Smooth muscle cell (in vitro differentiated cells): ENCODE measurements around the gene AGBL4. TPM values are rescaled to one million over a fixed set of nuclear protein-coding genes. Genes with fewer than 3 reads are reported as not detected.

ENCODE experiments used
- DNase-seq: peaks from one replicate; lab custom pipeline; 2025; ENCODE audit not compliant: unreplicated experiment; lab: John Stamatoyannopoulos, UW
- H2AFZ ChIP-seq: fragments of 200-600 bp; sonication (generic); 2 replicates; pipeline ENCODE4 v1.6.0; 2016; ENCODE audit warnings: antibody characterized with exemption, low read depth, mild to moderate bottlenecking
- H3F3A ChIP-seq: fragments of 200-600 bp; sonication (generic); 2 replicates; pipeline ENCODE4 v1.6.0; 2017; ENCODE audit warnings: antibody characterized with exemption, low read depth
- H3K27ac ChIP-seq: fragments of 200-600 bp; sonication (generic); 2 replicates; pipeline ENCODE4 v1.5.1; 2016; ENCODE audit warnings: low read depth, mild to moderate bottlenecking
- H3K27me3 ChIP-seq: fragments of 200-600 bp; sonication (generic); 2 replicates; pipeline ENCODE4 v1.6.1; 2016; ENCODE audit warnings: low read depth, mild to moderate bottlenecking
- H3K36me3 ChIP-seq: fragments of 200-600 bp; sonication (generic); 2 replicates; pipeline ENCODE4 v1.5.1; 2016; ENCODE audit warnings: low read depth
- H3K4me1 ChIP-seq: fragments of 200-600 bp; sonication (generic); 2 replicates; pipeline ENCODE4 v1.5.1; 2016; ENCODE audit warnings: low read depth
- H3K4me2 ChIP-seq: fragments of 200-600 bp; sonication (generic); 2 replicates; pipeline ENCODE4 v1.6.0; 2016; ENCODE audit warnings: mild to moderate bottlenecking
- H3K4me3 ChIP-seq: fragments of 200-600 bp; sonication (generic); 2 replicates; pipeline ENCODE4 v1.5.1; 2016; ENCODE audit warnings: mild to moderate bottlenecking
- H3K79me2 ChIP-seq: fragments of 200-600 bp; sonication (generic); 2 replicates; pipeline ENCODE4 v1.6.0; 2016; ENCODE audit warnings: low read depth, mild to moderate bottlenecking
- H3K9ac ChIP-seq: fragments of 200-600 bp; sonication (generic); 2 replicates; pipeline ENCODE4 v1.6.0; 2016; ENCODE audit warnings: low read depth
- H3K9me3 ChIP-seq: fragments of 200-600 bp; sonication (generic); replicated peaks from 2 replicates; pipeline ENCODE4 v1.5.1; 2016; ENCODE audit warnings: low read depth
- H4K20me1 ChIP-seq: fragments of 200-600 bp; sonication (generic); 2 replicates; pipeline ENCODE4 v1.6.0; 2016; ENCODE audit warnings: low read depth
- WGBS: methylation state at CpG from one replicate; pipeline ENCODE4 v1.1.7; 2016; ENCODE audit warnings: low lambda C conversion rate; 5-methylcytosine and 5-hydroxymethylcytosine counted together
- polyA plus RNA-seq: library from polyadenylated mRNA; unstranded; fragments of >200 nt; fragmentation: Nextera tagmentation; extraction: Ambion mirVana; gene quantifications from 2 replicates; pipeline ENCODE4 v1.2.1, GENCODE V29; 2016
- total RNA-seq: library from RNA; depleted of rRNA; stranded (reverse); fragments of >200 nt; gene quantifications from 2 replicates; pipeline ENCODE4 v1.2.3, GENCODE V29; 2014
- TF ChIP-seq, protein P1 (sequence below): fragments of 200-600 bp; sonication (generic); IDR thresholded peaks from 2 replicates; pipeline ENCODE4 v1.5.1; 2017; ENCODE audit warnings: borderline replicate concordance, mild to moderate bottlenecking, antibody characterized with exemption; ENCODE audit not compliant: insufficient read depth, poor library complexity, severe bottlenecking

AGBL4 gene
- total and polyA plus RNA-seq, 2 experiments from 2014 or later, result 0.29 TPM; not detected in 1

DNA sequence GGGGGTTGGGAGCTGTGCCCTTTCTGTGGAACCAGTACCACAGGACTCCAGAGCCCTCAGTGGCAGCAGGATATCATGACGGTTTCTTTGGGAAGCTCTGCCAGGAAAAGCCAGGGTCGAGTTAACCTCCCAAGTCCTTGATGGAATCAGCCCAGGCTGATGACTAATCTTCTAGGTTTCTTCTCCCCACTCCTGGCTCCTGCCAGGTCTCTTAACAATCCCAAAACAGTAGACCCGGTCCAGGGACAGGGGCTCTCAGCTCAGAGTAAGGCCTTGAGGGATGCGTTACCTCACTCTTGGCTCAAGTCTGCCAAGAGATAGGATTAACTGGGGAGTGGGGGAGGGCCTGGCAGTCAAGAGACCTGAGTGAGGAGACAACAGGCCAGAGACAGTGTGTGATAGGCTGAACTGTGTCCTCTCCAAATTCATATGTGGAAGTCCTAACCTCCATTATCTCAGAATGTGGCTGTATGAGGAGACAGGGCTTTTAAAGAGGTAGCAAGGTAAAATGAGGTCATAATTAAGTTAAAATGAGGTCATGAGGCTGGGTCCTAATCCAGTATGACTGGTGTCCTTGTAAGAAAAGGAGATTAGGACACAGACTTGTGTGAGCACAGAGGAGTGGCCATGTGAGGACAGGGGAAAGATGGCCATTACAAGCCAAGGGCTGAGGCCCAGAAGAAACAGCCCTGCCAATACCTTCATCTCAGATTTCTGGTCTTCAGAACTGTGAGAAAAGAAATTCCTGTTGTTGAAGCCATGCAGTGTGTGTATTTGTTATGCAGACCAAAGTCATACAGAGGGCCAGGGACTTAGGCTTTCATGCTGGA lies 1342.1 kb downstream of the AGBL4 start:
- H3K36me3 ChIP-seq, result no peaks in the 10 kb centered on the region
- no peaks in the 10 kb centered on the region for H3K4me1 ChIP-seq
- no peak overlapping the region for H3K9ac ChIP-seq
- DNase-seq, result no peak
- TF ChIP-seq, protein P1, sequence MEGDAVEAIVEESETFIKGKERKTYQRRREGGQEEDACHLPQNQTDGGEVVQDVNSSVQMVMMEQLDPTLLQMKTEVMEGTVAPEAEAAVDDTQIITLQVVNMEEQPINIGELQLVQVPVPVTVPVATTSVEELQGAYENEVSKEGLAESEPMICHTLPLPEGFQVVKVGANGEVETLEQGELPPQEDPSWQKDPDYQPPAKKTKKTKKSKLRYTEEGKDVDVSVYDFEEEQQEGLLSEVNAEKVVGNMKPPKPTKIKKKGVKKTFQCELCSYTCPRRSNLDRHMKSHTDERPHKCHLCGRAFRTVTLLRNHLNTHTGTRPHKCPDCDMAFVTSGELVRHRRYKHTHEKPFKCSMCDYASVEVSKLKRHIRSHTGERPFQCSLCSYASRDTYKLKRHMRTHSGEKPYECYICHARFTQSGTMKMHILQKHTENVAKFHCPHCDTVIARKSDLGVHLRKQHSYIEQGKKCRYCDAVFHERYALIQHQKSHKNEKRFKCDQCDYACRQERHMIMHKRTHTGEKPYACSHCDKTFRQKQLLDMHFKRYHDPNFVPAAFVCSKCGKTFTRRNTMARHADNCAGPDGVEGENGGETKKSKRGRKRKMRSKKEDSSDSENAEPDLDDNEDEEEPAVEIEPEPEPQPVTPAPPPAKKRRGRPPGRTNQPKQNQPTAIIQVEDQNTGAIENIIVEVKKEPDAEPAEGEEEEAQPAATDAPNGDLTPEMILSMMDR, result no peak
- H3K9me3 ChIP-seq, result no peaks in the 10 kb centered on the region
- no peaks in the 10 kb centered on the region for H3K79me2 ChIP-seq
- no peak overlapping the region for H3K27ac ChIP-seq
- no peaks in the 10 kb centered on the region for H4K20me1 ChIP-seq
- H3K27me3 ChIP-seq, result peaks cover 3% of the 10 kb centered on the region
- H2AFZ ChIP-seq, result no peak overlapping the region
- H3K4me2 ChIP-seq, result no peak overlapping the region
- H3F3A ChIP-seq, result no peaks in the 10 kb centered on the region
- H3K4me3 ChIP-seq, result no peak overlapping the region
- WGBS, result 70% methylated on average over 4 of the region's 4 CpGs

DNA sequence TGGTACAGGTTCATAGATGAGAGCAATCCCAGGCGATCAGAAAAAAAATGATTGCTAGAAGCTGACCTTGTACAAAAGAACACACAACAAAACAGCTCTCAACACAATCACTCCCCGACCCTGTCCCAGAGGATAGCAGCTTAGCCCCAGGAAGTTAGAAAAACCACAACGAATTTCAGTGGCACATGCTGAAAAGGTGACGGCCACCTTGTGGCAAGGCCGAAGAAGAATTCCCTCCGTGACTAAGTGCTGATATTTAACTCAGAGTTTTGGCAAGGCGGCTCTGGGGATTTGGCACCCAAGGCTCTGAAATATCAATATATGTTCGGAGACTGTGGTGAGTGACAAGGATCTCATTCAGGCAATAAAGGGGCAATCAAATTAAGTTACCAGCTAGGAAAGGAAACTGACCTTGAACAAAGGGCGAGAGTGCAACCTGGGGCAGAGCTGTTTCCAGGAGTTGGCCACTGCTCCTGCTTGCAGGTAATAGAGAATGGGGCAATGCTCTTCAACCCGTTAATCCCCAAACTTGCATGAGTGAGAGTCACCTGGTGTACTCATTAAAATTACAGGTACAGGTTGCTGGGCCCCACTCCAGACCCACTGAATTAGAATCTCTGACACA lies 1343.2 kb downstream of the AGBL4 start:
- no peak for DNase-seq
- Histone ChIP-seq H3F3A (no peaks in the 10 kb centered on the region), H4K20me1 (no peaks in the 10 kb centered on the region), H3K9me3 (no peaks in the 10 kb centered on the region), H3K9ac (no peak overlapping the region), H2AFZ (no peak overlapping the region), H3K4me1 (no peaks in the 10 kb centered on the region), H3K79me2 (no peaks in the 10 kb centered on the region), H3K4me3 (no peak overlapping the region), H3K27ac (no peak overlapping the region), H3K36me3 (no peaks in the 10 kb centered on the region), H3K4me2 (no peak overlapping the region), H3K27me3 (peaks cover 3% of the 10 kb centered on the region)
- TF ChIP-seq, protein P1, result no peak
- WGBS, result 69% methylated on average over 10 of the region's 10 CpGs

DNA sequence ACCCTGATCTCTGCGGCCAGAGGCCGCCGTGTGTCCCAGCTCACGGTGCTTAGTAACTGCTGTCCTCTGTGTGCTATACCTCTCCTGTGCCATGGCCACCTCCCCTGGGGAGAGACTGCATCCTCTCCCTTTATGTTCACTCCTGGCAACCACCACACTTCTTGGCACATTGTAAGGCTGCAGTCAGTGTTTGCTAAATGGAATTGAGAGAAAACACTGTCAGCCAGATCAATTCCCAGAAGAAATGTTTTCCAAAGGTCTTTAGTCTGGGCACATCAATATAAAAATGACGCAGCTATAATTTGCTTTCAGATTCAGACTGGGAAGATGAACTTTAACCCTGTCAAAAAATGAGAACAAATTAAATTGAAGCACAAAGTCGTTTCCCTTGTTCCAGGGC lies 1343.9 kb downstream of the AGBL4 start:
- DNase-seq, result no peak
- H3K4me3 ChIP-seq, result no peak overlapping the region
- no peaks in the 10 kb centered on the region for H3K9me3 ChIP-seq
- H4K20me1 ChIP-seq, result no peaks in the 10 kb centered on the region
- no peak overlapping the region for H3K9ac ChIP-seq
- H3K27ac ChIP-seq, result no peak overlapping the region
- H3K4me1 ChIP-seq, result no peaks in the 10 kb centered on the region
- H3F3A ChIP-seq, result no peaks in the 10 kb centered on the region
- WGBS, result 88% methylated on average over 6 of the region's 6 CpGs
- TF ChIP-seq, protein P1, result no peak
- H3K79me2 ChIP-seq, result no peaks in the 10 kb centered on the region
- H2AFZ ChIP-seq, result no peak overlapping the region
- H3K36me3 ChIP-seq, result no peaks in the 10 kb centered on the region
- peaks cover 3% of the 10 kb centered on the region for H3K27me3 ChIP-seq
- H3K4me2 ChIP-seq, result no peak overlapping the region
